Activated T-helper 1 cell treated with anti-CD3 and anti-CD28 coated beads, Interleukin-2, amount 50 U/mL, for 16 hours (primary cell): Measurements from ENCODE around the gene AOX1.
"Not testable (repeated sequence)": the region's sequence is repeated elsewhere in the genome, so short reads cannot be mapped to it uniquely, and the experiment has no call there.

ENCODE experiments used
- DNase-seq, 2 donors: peaks; one replicate each; pipeline ENCODE4 v3.0.0-alpha.2; 2020; ENCODE audit warnings: low read depth in 1 of 2, low spot score in 1 of 2

AOX1 gene

DNA sequence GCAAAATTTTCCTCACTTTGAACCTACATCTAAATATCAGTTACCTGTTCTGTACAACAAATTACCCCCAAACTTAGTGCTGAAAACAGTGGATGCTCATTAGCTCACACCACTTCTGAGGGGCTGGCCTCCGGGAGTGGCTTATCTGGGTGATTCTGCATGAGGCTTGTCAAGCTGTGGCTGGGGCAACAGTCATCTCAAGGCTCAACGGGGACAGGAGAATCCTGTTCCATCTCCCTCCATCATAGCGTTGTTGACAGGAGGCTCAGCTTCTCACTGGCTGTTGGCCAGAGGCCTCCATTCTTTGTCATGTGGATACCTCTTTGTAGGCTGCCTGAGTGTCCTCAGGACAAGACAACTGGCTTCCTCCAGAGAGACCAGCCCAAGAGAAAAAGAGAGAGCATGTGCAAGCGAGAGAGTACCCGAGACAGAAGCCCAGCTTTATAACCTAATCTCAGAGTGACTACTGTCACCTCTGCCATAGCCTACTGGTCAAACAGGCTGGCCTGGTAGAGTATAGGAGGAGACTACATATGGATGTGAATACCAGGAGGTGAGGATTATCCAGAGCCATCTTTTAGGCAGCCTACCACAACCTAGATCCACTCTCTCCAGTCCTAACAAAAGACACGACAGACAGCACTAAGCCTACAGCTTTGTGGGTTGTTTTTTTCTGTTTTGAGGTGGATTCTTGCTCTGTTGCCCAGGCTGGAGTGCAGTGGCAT is 79.1 kb downstream of the AOX1 start:
- no peak for DNase-seq

DNA sequence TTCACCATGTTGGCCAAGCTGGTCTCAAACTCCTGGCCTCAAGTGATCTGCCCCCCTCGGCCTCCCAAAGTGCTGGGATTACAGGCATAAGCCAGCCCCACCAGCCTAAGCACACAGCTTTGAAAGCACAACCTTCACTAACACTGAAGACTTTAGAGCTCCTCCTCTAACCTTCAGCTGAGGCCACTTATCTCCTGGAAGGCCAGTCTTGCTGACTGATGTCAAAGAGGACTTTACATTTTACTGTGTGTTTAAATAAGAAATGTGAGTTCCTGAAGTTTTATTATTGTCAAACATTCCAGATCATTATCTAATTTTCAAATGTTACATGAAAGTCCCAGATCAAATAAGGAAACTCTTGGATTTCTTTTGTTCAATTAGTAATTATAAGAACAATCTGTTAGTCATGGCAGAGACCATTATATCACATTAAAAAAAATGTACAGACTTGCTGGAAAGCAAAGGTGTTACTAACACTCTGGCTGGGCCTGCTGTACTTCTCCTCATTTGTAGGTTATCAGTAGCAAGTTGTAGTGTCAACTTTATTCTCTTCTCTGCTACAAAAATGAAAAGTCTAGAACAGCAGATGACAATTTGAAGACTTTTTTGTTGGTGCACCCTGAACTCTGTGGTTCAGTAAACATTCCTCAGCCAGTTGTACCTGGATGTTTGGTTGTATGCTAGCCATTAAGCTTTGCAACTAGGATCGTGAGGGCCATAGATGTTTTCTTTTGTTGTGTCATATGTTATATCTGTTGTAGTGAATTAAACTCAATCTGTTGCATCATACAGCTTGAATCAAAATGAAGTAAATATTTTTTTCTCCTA is 80.0 kb downstream of the AOX1 start:
- DNase-seq, result no peak

DNA sequence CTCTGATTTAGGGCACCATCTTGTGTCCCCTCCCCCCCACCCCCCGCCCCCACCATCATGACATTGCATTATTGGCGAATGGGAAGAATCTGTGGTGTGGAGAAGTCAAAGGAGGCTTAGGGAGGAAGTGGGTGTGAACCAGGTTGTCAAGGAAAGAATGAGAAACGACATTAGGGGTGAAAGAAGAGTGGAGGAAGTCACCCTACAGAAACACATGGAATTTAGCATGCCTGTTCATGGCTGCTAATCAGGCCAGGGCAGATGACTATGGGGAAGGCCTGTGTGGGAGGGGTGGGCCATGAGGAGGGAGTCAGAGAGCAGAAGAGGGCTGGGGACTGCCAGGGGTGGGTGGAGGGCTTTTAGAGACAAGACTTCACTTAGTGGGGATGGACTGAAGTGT is 81.6 kb downstream of the AOX1 start:
- no peak for DNase-seq

DNA sequence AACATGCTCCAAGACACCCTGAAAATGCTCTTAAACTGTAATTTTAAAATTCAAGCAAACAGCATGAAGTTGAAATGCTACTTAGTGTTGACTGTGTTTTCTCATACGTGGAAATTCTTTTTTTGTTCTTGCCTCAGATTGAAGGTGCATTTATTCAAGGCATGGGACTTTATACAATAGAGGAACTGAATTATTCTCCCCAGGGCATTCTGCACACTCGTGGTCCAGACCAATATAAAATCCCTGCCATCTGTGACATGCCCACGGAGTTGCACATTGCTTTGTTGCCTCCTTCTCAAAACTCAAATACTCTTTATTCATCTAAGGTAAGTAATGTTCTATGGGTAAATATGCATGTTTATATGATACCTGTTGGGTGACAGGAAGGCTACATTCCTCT is 82.7 kb downstream of the AOX1 start:
- DNase-seq, result no peak

DNA sequence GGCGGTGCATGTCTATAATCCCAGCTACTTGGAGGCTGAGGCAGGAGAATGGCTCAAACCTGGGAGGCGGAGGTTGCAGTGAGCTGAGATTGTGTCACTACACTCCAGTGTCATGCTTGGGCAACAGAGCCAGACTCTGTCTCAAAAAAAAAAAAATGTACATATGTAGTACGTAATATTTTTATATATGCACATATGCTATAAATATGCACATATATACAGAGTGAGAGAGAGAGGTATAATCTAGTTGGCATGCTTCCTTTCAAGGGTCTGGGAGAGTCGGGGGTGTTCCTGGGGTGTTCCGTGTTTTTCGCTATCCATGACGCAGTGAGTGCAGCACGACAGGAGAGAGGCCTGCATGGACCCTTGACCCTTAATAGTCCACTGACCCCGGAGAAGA is 83.5 kb downstream of the AOX1 start:
- no peak for DNase-seq

DNA sequence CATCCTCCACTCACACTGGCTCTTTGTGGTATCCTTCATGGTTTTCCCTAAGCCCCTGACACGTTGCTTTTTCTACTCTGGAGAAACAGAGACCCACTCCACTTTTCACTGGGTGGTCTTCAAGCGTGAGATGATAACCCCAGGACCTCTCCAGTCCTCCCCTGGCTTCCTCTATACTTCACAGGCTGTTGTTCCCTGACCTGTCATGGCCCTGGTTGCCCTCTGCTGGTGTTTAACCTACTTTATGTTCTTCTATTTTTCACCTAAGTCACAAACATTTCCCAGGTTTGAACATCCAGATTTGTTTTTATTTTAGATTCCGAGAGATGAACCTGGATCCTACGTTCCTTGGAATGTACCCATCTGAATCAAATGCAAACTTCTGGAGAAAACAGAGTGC is 84.5 kb downstream of the AOX1 start:
- no peak for DNase-seq

DNA sequence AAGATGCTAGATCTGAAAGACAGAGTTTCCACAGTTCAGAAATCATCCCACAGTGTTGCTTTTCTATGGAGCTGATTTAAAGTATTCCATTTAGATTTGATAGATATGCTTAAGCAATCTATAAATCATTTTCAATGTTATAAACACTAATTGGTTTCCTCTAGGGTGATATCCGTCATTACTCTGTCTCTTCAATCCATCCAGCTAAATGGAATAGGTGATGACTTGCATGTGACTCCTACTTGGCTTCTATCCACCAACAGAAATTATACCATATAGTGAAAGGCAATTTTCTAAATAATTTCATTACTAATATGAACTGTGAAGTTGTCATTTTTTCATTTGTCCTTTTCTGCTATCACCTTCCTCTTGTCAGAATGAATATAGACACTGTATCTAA is 84.9 kb downstream of the AOX1 start:
- DNase-seq, result no peak

DNA sequence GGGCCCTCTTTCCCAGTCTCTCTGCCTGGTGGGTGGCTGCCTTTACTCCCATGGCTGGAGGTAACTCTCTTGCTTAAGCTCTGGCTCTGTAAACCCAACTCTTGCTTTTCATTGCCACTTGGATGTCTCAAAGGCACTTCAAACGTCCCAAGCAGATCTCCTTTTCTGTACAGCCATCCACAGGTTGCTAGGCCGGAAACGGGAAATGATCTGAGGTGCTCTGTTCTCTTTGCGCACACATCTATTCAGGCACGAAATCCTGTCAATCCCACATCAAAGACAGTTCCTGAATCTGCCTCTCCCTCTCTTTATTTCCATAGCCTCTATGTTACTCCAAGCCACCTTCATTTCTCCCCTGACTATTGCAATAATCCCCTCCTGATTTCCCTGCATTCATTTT is 87.4 kb downstream of the AOX1 start:
- DNase-seq, result no peak

DNA sequence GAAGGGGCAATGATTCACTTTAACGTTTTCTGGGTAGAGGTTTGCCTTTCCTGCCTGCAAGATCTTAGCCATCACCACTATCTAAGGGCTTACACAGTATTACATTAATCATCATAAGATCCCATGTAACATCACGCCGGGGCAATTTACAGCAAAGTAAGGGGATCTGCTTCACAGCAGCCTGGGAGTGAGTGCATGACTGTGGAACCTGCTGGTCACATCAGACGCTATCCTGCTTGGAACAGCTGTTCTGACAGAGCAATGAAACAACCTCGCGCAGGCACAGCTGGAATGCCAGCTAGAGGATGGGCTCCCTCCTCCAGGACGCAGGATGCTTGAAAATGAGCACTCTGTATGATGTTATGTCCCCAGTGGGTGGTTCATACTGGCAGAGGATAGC is 89.0 kb downstream of the AOX1 start:
- DNase-seq, result no peak

DNA sequence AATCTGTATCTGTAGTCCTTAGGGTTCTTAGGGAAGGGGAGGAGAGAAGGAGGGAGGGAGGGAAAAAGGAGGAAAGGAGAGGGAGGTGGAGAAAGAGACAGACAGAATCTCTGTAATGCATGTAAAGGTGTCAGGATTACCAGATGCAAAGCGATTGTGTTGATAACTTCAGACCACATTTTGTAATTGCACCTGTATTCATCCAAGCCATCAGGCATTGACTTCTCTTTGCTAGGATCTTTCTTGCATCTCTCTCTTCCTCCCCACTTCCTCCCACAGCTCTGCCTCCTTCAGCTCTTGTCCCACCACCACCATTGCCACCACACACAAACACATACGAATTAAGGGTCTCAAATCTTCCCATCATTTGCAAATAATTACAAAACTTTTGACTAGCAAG is 91.4 kb downstream of the AOX1 start:
- DNase-seq, result no peak

DNA sequence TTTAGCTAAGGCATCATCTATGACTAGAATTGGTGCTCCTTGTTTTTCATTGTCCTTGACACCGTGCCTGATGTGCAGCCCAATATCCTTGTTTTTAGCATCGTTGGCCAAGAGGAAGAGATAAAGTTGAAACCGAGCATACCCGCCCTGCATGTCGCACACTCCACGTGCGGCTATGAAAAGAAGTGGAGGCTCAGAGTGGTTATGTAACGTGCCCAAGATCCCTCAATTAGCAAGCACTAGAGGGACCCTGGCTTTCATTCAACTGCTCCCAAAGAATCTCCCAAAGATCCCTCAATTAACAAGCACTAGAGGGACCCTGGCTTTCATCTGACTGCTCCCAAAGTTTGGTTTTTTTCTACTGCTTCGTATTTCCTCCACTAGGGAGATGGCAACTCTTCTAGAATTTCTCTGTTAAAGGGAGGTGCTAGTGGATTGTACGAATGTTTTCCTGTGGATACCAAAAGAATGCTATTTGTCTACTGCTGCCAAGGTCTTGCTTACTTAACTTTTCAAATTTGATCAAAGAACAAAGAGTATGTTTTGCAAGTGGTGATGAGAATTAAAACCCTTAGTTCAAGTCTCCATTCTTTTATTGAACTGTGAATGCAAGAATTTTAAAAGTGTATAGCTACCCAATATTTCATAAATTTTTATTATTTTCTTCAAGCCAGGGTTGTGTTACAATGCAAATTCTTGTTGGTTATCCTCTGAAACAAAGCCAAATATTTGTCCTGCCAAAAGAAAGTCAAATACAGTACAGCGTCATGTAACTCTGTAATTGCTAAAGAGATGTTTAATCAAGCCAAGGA is 92.1 kb downstream of the AOX1 start:
- DNase-seq, result no peak

DNA sequence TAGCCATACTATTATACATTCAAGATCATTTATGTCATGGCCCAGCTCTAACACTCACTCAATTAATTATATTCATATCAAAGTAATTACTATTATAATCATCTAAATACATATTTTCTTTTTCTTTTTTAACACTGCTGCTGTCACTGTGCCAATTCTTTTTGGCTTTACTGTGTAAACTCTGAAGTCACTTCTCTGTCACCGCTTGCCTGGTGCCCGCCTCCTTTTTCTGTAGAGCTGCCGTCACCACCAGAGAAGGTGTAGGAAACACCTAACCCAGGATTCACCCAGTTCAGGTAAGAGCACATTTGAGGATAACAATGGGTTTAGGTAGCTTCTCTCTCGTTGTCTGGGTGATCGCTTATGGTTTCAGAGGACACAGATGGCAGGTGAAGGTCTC is 93.3 kb downstream of the AOX1 start:
- no peak for DNase-seq

DNA sequence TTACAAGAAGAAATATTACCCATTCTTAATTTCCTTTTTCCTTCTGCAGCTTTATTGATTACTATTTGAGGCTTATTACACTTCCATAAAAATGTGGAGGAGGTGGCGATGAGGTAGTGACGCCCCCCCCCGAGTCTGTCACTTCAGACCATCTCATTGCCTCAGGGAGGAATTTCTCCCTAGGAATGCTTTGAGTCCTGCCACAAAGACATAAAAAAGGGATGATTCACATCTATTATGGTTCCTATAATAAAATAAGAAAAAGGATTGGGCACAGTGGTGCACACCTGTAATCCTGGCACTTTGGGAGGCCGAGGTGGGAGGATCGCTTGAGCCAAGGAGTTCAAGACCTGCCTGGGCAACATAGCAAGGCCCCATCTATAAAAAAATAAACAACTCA is 93.7 kb downstream of the AOX1 start:
- DNase-seq, result no peak

DNA sequence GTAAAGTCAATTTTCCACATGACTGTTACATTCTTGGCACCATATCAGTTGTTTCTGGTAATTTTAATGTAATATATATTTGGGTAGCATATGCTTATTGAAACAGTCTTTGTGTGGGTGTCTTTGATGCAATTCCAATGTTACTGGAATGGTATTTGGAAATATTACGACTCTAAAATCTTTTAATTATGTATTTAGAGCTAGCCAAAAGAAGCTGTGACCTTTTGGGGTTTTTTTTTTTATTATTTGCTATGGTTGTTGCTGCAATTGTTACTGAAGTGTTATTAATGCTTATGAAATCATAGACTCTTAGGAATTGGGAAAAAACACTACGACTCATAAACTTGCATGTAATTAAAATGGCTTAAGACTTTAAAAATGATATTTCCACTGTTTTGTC is 95.9 kb downstream of the AOX1 start:
- DNase-seq, result no peak

DNA sequence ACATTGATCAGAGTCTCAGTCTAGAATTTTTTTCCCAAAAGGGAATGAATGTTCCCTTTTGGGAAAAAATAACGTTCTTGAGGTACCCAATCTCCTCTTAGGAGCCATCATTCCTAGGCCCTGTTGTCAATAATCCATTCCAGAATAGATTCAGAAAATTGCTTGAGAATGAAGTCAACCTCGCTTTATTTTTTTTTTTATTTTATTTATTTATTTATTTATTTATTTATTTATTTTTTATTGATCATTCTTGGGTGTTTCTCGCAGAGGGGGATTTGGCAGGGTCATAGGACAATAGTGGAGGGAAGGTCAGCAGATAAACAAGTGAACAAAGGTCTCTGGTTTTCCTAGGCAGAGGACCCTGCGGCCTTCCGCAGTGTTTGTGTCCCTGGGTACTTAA is 96.6 kb downstream of the AOX1 start:
- not testable (repeated sequence) for DNase-seq

DNA sequence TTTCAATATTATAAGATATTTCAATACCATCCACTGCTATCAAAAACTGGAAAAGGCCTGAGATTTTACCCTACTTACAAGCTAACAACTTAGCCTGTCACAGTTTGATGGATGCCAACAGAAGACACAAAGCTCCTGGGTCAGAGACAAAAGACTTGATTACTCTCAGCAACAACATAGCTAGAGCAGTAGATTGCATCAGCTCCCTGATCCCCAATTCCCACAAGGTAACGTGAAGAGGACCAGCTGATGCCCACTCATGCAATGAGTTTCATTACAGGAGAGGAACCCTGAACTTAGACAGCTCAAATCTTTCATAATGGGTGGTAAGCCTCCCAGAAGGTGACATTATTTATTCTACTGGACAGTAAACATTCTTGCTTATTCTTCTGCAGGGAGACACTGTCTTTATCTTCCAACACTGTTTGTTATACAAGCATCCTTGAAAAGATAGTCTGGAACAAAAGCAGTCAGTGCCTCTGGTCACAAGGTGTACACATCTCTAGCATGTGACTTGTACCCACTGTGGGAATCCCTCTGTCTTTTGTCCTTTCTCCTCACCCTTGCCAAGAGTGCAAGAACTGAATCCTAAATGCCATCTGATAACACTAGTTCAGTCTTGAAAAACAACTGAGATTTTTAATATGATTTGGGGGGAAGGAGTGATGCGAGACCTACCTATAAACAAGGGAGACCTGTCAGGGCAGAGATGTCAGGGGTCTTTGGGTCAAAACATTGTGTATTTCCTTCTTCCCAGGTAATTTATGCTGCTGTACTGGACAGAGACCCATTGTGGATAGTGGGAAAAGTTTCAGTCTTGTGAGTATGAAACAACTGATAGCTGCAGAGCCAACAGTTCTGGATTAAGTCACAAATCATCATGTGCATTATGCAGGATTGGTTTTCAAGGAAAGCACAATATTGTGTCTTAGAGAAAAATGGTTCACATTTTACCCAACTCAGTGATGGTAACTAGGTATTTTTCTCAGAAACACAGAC is 102.4 kb downstream of the AOX1 start:
- no peak for DNase-seq

DNA sequence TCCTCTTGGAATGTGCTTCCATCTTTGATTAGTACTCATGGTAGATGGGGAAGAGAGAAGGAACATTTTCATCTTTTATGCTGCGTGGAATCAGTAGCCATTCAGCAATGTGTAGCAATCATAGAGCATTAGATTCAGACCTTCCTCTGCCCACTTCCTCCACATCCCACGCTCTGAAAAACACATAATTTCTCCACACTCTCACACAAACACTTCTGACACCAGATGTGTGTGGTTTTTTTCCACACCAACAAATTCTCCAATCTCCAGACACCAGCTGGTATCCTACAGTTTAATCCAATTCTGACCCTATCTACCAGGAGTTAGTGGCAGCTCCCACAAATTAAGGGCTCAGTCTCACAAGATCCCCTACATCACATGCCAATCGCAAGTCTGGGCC is 103.3 kb downstream of the AOX1 start:
- DNase-seq, result no peak

DNA sequence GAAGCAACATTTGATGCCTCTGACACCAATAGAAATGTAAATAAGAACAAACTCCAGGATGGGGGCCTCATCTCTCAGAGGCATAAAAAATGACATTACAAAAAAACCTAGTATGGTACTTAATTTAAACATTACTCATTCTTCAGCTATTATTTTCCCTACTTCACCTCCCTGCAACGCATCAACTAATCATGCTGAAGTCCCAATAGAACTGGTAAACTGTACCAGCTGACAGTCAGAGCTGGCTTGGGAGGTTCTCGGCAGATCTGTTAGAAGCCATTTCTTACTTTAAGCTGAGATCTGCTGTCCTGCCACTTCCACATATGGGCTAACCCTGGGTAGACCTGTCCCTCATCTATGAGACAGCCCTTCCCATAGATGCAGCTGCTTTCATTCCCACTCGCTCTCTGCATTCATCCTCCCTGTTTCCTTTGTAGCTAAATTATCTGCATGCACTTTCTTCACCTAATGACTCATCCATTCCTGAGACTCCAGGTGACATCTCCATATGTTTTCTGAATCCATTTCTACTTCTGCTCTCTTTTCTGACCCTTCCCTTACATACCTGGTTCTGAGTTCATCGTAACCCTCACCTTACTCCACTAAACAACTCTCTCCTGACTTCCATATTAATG is 108.1 kb downstream of the AOX1 start:
- DNase-seq, result no peak

DNA sequence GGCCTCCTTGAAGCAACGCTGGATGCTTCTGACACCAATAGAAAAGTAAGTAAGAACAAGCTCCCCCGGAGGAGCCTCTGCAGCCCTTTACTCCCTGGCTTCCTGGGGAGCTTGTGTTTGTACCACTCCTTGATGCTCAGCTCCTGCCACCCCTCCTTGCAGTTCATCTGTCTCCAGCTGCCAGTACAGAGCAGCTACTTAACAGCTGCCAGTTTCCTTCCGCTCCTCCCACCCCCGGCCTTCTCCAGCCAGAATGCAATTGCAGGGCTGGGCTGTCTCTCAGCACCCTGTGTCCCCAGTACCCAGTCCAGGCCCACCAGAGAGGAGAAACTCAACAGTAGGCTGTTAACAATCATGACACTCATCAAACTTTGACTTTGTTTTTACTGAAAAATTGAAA is 109.4 kb downstream of the AOX1 start:
- DNase-seq, result no peak

DNA sequence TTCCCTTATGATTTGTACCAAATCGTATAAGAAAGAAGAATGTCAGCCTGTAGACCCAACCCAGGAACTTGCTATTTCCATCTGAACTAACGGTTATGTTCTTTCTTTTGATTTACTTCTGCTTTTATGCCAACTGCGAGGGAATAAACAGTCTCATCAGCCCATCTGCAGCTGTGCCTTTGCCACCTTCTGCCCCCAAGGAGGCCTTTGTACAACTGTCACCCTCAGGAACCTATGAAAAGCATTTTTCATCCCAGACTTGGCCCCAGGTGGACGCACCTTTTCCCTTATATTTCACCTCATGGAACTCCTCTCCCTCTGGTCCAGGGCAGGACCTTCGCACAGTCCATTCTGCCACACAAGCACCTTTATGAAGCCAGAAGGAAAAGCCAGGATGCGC is 109.8 kb downstream of the AOX1 start:
- DNase-seq, result no peak
